Uterus (tissue), 4 donors: ENCODE data around the gene SHOC2. TPM values are rescaled to one million over a fixed set of nuclear protein-coding genes. Genes with fewer than 3 reads are reported as not detected.

ENCODE experiments used
- DNase-seq, 2 donors: peaks; one replicate each; pipeline ENCODE4 v3.0.0-alpha.2; 2019 to 2020
- H3K27ac ChIP-seq, 2 donors: fragments of 200-600 bp; sonication (generic); 1 replicate in 1 of 2; 2 replicates in 1 of 2; pipeline ENCODE4 v1.5.1; 2016 to 2018
- H3K27me3 ChIP-seq, 2 donors: fragments of 200-600 bp; sonication (generic); one replicate each; pipeline ENCODE4 v1.5.1; 2018 to 2019; ENCODE audit warnings: control low read depth in 1 of 2
- H3K36me3 ChIP-seq, 2 donors: fragments of 200-600 bp; sonication (generic); one replicate each; pipeline ENCODE4 v1.5.1; 2019; ENCODE audit warnings: control low read depth in 1 of 2
- H3K4me1 ChIP-seq, 2 donors: fragments of 200-600 bp; sonication (generic); one replicate each; pipeline ENCODE4 v1.5.1; 2018 to 2019; ENCODE audit warnings: control low read depth in 1 of 2
- H3K4me3 ChIP-seq, 2 donors: fragments of 200-600 bp; sonication (generic); 1 replicate in 1 of 2; 2 replicates in 1 of 2; pipeline ENCODE4 v1.5.1; 2018 to 2019; ENCODE audit warnings: mild to moderate bottlenecking in 1 of 2
- H3K9me3 ChIP-seq, 2 donors: fragments of 200-600 bp; sonication (generic); one replicate each; pipeline ENCODE4 v1.5.1; 2019; ENCODE audit warnings: control low read depth in 1 of 2
- POLR2A ChIP-seq, 2 donors: fragments of 450-650 bp; IDR thresholded peaks; one replicate each; pipeline ENCODE4 v1.6.1; 2016; ENCODE audit warnings: antibody characterized with exemption in 2 of 2, mild to moderate bottlenecking in 1 of 2, moderate library complexity in 1 of 2
- intact Hi-C: fragments of 100-400 bp; cut with DNase I; formaldehyde crosslinking; loops from one replicate; pipeline ENCODE4 v1.15.1; 2023; ENCODE audit warnings: low total_unique reads
- total RNA-seq, 4 donors: library from RNA; depleted of rRNA in 3 of 4; stranded (reverse); fragments of >200 nt in 3 of 4; gene quantifications; one replicate each; pipeline versions ENCODE4 v1.1.0 to v1.2.4, GENCODE V29; 2014 to 2023
- TF ChIP-seq, protein P1 (sequence below), 4 experiments: fragments of 200-600 bp in 2 of 4; fragments of 450-650 bp in 2 of 4; sonication (generic) in 2 of 4; IDR thresholded peaks; one replicate each; pipeline ENCODE4 v1.5.1; 2016 to 2019; ENCODE audit warnings: antibody characterized with exemption in 4 of 4, mild to moderate bottlenecking in 2 of 4, moderate library complexity in 1 of 4
- donor health status: DM: yes; HTN: yes; CAD: no.

SHOC2 gene
- total RNA-seq, 4 donors from 2014 or later, result 21.3 to 114 (median 92.5) TPM

DNA sequence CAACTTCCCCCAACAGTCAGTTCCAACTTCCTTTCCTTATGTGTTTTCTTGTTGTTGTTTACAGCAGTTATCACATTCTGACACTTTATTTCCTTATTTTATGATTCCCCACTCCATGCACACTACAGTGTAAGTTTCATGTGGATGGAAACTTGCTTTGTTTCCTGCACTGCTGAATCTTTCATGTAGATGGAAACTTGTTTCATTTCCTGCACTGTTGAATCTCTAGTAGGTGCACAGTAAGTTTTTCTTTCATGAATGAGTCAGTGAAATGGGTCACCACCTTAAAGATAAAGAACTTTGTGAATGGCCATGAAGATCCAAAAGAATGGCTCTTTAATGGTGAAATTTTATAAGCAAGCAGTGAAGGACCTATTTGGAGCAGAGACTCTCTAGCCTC is 61.4 kb downstream of the SHOC2 start:
- TF ChIP-seq, protein P1, sequence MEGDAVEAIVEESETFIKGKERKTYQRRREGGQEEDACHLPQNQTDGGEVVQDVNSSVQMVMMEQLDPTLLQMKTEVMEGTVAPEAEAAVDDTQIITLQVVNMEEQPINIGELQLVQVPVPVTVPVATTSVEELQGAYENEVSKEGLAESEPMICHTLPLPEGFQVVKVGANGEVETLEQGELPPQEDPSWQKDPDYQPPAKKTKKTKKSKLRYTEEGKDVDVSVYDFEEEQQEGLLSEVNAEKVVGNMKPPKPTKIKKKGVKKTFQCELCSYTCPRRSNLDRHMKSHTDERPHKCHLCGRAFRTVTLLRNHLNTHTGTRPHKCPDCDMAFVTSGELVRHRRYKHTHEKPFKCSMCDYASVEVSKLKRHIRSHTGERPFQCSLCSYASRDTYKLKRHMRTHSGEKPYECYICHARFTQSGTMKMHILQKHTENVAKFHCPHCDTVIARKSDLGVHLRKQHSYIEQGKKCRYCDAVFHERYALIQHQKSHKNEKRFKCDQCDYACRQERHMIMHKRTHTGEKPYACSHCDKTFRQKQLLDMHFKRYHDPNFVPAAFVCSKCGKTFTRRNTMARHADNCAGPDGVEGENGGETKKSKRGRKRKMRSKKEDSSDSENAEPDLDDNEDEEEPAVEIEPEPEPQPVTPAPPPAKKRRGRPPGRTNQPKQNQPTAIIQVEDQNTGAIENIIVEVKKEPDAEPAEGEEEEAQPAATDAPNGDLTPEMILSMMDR (IDR thresholded peaks at IDR 0.05), result no peak
- no peak for TF ChIP-seq POLR2A (IDR thresholded peaks at IDR 0.05)
- no peaks in the 10 kb centered on the region for H3K27me3 ChIP-seq
- no peak overlapping the region for H3K27ac ChIP-seq
- DNase-seq, result no peak
- no peak overlapping the region for H3K4me3 ChIP-seq
- no peaks in the 10 kb centered on the region for H3K36me3 ChIP-seq
- H3K9me3 ChIP-seq, result no peaks in the 10 kb centered on the region
- intact Hi-C loops, result no loop called here
- H3K4me1 ChIP-seq, result no peaks in the 10 kb centered on the region

DNA sequence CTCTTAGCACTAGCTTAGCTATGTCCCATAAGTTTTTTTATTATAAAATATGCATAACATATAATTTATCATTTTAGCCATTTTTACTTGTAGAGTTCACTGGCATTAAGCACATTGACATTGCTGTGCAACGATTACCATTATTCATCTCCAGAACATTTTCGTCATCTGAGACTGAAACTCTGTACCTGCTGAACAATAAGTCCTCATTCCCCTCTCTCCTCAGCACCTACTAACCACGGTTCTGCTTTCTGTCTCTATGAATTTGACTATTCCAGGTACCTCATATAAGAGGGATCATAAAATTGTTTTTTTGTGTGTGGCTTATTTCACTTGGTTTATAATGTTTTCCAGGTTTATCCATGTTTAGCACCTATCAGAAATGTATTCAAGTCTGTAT is 64.1 kb downstream of the SHOC2 start:
- H3K27ac ChIP-seq, result no peak overlapping the region
- no peak for DNase-seq
- intact Hi-C loops, result no loop called here
- TF ChIP-seq POLR2A (IDR thresholded peaks at IDR 0.05), result no peak
- TF ChIP-seq, protein P1 (IDR thresholded peaks at IDR 0.05), result no peak
- H3K27me3 ChIP-seq, result no peaks in the 10 kb centered on the region
- H3K9me3 ChIP-seq, result no peaks in the 10 kb centered on the region
- no peaks in the 10 kb centered on the region for H3K36me3 ChIP-seq
- no peaks in the 10 kb centered on the region for H3K4me1 ChIP-seq
- no peak overlapping the region for H3K4me3 ChIP-seq

DNA sequence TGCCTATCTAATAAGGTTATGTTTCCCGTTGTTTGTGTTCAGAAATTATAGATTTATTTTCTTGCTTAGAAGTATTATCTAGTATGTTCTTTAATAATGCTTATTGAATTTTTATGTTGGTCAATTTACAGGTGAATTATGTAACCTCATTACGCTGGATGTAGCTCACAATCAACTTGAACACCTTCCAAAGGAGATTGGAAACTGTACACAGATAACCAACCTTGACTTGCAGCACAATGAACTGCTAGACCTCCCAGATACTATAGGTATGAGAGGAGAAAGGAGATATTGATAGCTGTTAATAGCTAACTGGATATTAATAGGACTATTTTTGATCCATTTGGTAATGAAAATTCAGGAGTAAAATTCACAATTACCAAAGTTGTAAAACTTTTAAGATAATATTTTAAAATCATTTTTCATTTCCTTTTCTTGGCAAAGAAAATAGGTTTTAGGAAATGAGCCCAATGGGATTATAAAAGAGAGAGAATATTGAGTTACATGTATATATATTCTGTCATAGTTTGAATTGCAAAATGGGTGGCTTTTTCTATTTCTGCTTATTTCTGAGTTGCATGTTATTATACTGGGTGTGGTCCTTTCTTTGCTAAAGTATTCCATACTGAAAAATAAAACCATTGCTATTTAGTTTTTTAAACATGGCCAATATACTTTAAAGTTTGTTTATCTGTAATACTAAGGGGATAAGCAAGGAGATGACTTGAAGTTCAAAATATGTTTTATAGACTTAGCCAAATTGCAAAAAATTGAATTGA is 66.3 kb downstream of the SHOC2 start:
- no peak for DNase-seq
- Histone ChIP-seq H3K9me3 (no peaks in the 10 kb centered on the region), H3K36me3 (no peaks in the 10 kb centered on the region), H3K4me1 (no peaks in the 10 kb centered on the region), H3K4me3 (no peak overlapping the region), H3K27me3 (no peaks in the 10 kb centered on the region), H3K27ac (no peak overlapping the region)
- no peak for TF ChIP-seq POLR2A (IDR thresholded peaks at IDR 0.05)
- TF ChIP-seq, protein P1 (IDR thresholded peaks at IDR 0.05), result no peak
- intact Hi-C loops, result no loop called here

DNA sequence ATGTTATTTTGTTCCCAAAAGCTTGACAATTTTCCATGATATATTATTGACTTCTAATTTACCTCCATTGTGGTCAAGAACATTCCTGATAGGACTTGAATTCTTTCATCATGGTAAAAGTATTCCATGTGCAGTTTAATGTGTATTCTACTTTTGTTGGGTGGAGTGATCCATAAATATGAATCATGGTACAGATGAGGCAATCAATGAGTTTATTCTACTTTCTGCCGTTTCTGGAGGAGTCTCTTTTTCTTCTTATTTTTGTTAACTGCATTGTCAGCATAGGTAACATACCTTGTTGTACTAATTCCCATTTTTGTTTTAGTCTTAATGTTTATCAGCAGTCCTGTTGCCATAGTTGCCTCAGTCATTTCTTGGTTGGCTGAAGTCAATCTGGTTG is 69.6 kb downstream of the SHOC2 start:
- H3K27ac ChIP-seq, result no peak overlapping the region
- no peak for DNase-seq
- H3K36me3 ChIP-seq, result no peaks in the 10 kb centered on the region
- TF ChIP-seq POLR2A (IDR thresholded peaks at IDR 0.05), result no peak
- TF ChIP-seq, protein P1 (IDR thresholded peaks at IDR 0.05), result no peak
- no peak overlapping the region for H3K4me3 ChIP-seq
- H3K9me3 ChIP-seq, result no peaks in the 10 kb centered on the region
- H3K4me1 ChIP-seq, result no peaks in the 10 kb centered on the region
- intact Hi-C loops, result no loop called here
- no peaks in the 10 kb centered on the region for H3K27me3 ChIP-seq

DNA sequence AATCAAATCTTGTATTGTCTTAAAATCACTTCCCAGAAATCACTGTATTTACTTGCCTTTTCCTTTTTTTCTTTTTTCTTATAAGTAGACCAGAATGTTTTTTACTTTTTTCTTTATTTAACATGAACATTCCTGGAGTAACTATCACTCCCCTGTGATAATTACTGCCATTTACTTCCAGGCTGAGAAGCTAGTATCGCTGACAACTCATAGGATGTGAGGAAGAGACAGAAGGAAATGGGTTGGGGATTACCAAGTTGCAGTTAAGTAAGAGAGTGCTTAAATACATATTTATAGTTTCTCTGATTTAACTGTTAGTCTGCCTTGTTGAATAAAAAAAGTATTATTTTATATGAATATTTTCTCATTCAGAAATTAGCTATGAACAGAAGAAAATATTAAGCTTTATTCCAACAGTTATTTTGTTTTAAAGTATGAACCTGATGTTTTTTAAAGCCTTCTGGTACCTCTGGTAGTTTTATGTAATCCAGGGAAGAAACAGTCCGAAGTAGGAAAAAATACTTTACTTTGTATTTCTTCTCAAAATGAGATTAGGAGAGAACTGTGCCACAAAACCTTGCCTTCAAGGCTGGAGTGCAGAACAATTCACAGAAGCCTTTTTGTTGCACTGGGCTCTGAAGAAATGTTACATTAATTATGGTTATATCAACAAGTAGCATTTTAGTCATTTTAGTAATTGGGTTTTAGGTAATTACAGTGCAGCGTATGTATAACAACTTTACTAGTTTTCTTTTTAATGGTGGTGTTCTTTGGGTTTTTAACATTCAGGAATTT is 72.8 kb downstream of the SHOC2 start:
- no peak for DNase-seq
- no peak for TF ChIP-seq POLR2A (IDR thresholded peaks at IDR 0.05)
- TF ChIP-seq, protein P1 (IDR thresholded peaks at IDR 0.05), result no peak
- H3K4me3 ChIP-seq, result no peak overlapping the region
- intact Hi-C loops, result no loop called here
- no peaks in the 10 kb centered on the region for H3K36me3 ChIP-seq
- no peaks in the 10 kb centered on the region for H3K27me3 ChIP-seq
- no peaks in the 10 kb centered on the region for H3K9me3 ChIP-seq
- no peaks in the 10 kb centered on the region for H3K4me1 ChIP-seq
- H3K27ac ChIP-seq, result no peak overlapping the region
